ENCODE data around the gene C12orf43. TPM values are rescaled to one million over a fixed set of nuclear protein-coding genes. Genes with fewer than 3 reads are reported as not detected.

Gene C12orf43
- total and polyA plus RNA-seq, 5 donors: 7.5 to 13.0 (median 9.6) TPM

GRCh38 chr12:120983759-120984158 lies 32.5 kb downstream of the C12orf43 start:
- Histone ChIP-seq H3K27ac (ENCODE audit: low read length) (no peak overlapping the region), H3K9me3 (ENCODE audit: control insufficient read depth, low read length) (no peaks in the 10 kb centered on the region), H3K4me3 (ENCODE audit: low read length) (no peak overlapping the region), H3K4me1 (ENCODE audit: control insufficient read depth, insufficient read depth, low read length) (no peaks in the 10 kb centered on the region), H3K27me3 (ENCODE audit: control insufficient read depth, insufficient read depth) (no peaks in the 10 kb centered on the region)
- 79% methylated on average over 4 of the region's 4 CpGs for WGBS
- intact Hi-C loops (cut with DNase I): no loop called here
- ATAC-seq (no peak), DNase-seq (no peak)

DNA sequence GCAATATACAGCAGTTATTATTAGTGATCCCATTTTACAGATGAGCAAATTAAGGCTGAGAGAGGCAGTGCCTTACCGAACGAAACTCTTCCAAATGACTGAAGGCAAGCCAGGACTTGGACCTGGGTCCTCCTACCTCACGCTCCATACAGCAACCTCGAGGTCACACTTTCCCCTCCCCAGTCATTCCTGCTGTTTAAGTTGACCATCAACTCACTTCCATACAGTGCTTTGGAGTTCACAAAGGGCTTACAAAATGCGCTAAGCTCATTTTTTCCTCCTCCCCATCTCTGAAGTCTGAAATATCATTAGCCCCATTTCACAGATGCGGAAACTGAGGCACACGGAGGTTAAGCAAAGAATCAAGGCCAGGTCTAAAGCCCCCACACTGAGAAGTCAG lies 33.6 kb downstream of the C12orf43 start:
- WGBS: 80% methylated on average over 7 of the region's 7 CpGs
- intact Hi-C loops (cut with DNase I): no loop called here
- Histone ChIP-seq H3K9me3 (ENCODE audit: control insufficient read depth, low read length) (no peaks in the 10 kb centered on the region), H3K27ac (ENCODE audit: low read length) (no peak overlapping the region), H3K4me1 (ENCODE audit: control insufficient read depth, insufficient read depth, low read length) (no peaks in the 10 kb centered on the region), H3K4me3 (ENCODE audit: low read length) (no peak overlapping the region), H3K27me3 (ENCODE audit: control insufficient read depth, insufficient read depth) (no peaks in the 10 kb centered on the region)
- DNase-seq (no peak), ATAC-seq (no peak)

- intact Hi-C loops (cut with DNase I): no loop called here
- no peak overlapping the region for H3K27ac ChIP-seq (ENCODE audit: low read length)
- H3K27me3 ChIP-seq (ENCODE audit: control insufficient read depth, insufficient read depth): no peaks in the 10 kb centered on the region
- DNase-seq (no peak), ATAC-seq (no peak)
- H3K4me1 ChIP-seq (ENCODE audit: control insufficient read depth, insufficient read depth, low read length): no peaks in the 10 kb centered on the region
- WGBS: 73% methylated on average over 6 of the region's 6 CpGs
- H3K4me3 ChIP-seq (ENCODE audit: low read length): no peak overlapping the region
- no peaks in the 10 kb centered on the region for H3K9me3 ChIP-seq (ENCODE audit: control insufficient read depth, low read length)
Observed at GRCh38 chr12:120981407-120981941, 34.8 kb downstream of the C12orf43 start.

GRCh38 chr12:120980800-120981368 lies 35.4 kb downstream of the C12orf43 start:
- ATAC-seq (no peak), DNase-seq (no peak)
- H3K4me3 ChIP-seq (ENCODE audit: low read length): no peak overlapping the region
- H3K27me3 ChIP-seq (ENCODE audit: control insufficient read depth, insufficient read depth): no peaks in the 10 kb centered on the region
- no peaks in the 10 kb centered on the region for H3K9me3 ChIP-seq (ENCODE audit: control insufficient read depth, low read length)
- intact Hi-C loops (cut with DNase I): no loop called here
- no peaks in the 10 kb centered on the region for H3K4me1 ChIP-seq (ENCODE audit: control insufficient read depth, insufficient read depth, low read length)
- 75% methylated on average over 13 of the region's 13 CpGs for WGBS
- H3K27ac ChIP-seq (ENCODE audit: low read length): no peak overlapping the region

GRCh38 chr12:120979862-120980696 lies 36.2 kb downstream of the C12orf43 start:
- H3K9me3 ChIP-seq (ENCODE audit: control insufficient read depth, low read length): no peaks in the 10 kb centered on the region
- 57% methylated on average over 11 of the region's 11 CpGs for WGBS
- ATAC-seq (peak in 1 of 2 donors; percentile 18), DNase-seq (no peak)
- no peak overlapping the region for H3K4me3 ChIP-seq (ENCODE audit: low read length)
- no peaks in the 10 kb centered on the region for H3K27me3 ChIP-seq (ENCODE audit: control insufficient read depth, insufficient read depth)
- intact Hi-C loops (cut with DNase I): loop anchor here in 2 of 4 donors (10.0 kb wide), 3 partner anchors 245 to 395 kb away; partner anchors contain the start of genes CABP1 (in 1 of the 2) and POP5 (in 1 of the 2)
- H3K27ac ChIP-seq (ENCODE audit: low read length): no peak overlapping the region
- no peaks in the 10 kb centered on the region for H3K4me1 ChIP-seq (ENCODE audit: control insufficient read depth, insufficient read depth, low read length)

- WGBS: 87% methylated on average over 10 of the region's 10 CpGs
Observed at GRCh38 chr12:120979220-120979861, 36.9 kb downstream of the C12orf43 start.

GRCh38 chr12:120978296-120979219 lies 37.7 kb downstream of the C12orf43 start, which contains the start of gene HNF1A:
Gene HNF1A, plus strand, starts transcription at chr12:120978543. Its CDS starts 226 bp downstream, at chr12:120978769.
- no peaks in the 10 kb centered on the region for H3K27me3 ChIP-seq (ENCODE audit: control insufficient read depth, insufficient read depth)
- 83% methylated on average over 40 of the region's 40 CpGs for WGBS
- H3K27ac ChIP-seq (ENCODE audit: low read length): no peak within 1 kb of the TSS
- intact Hi-C loops (cut with DNase I): loop anchor here in 2 of 4 donors (10.0 kb wide), 3 partner anchors 244 to 394 kb away; partner anchors contain the start of genes CABP1 (in 1 of the 2) and POP5 (in 1 of the 2)
- DNase-seq: peak in 1 of 3 donors; percentile 46
- H3K9me3 ChIP-seq (ENCODE audit: control insufficient read depth, low read length): no peaks in the 10 kb centered on the region
- peak; percentile 18 to 44 for ATAC-seq
- no peaks in the 10 kb centered on the region for H3K4me1 ChIP-seq (ENCODE audit: control insufficient read depth, insufficient read depth, low read length)
- H3K4me3 ChIP-seq (ENCODE audit: low read length): no peak within 1 kb of the TSS

More at GRCh38 chr12:120979220-120979861, 36.9 kb downstream of the C12orf43 start:
- no peak overlapping the region for H3K4me3 ChIP-seq (ENCODE audit: low read length)
- no peaks in the 10 kb centered on the region for H3K9me3 ChIP-seq (ENCODE audit: control insufficient read depth, low read length)
- H3K27ac ChIP-seq (ENCODE audit: low read length): no peak overlapping the region
- no peaks in the 10 kb centered on the region for H3K27me3 ChIP-seq (ENCODE audit: control insufficient read depth, insufficient read depth)
- DNase-seq: no peak
- H3K4me1 ChIP-seq (ENCODE audit: control insufficient read depth, insufficient read depth, low read length): no peaks in the 10 kb centered on the region
- no peak for ATAC-seq
- intact Hi-C loops (cut with DNase I): loop anchor here in 2 of 4 donors (10.0 kb wide), 3 partner anchors 245 to 395 kb away; partner anchors contain the start of genes CABP1 (in 1 of the 2) and POP5 (in 1 of the 2)

GRCh38 chr12:120977531-120978295 lies 38.6 kb downstream of the C12orf43 start:
- no peak for DNase-seq
- Histone ChIP-seq H3K27ac (ENCODE audit: low read length) (no peak overlapping the region), H3K4me3 (ENCODE audit: low read length) (no peak overlapping the region), H3K4me1 (ENCODE audit: control insufficient read depth, insufficient read depth, low read length) (no peaks in the 10 kb centered on the region), H3K9me3 (ENCODE audit: control insufficient read depth, low read length) (no peaks in the 10 kb centered on the region), H3K27me3 (ENCODE audit: control insufficient read depth, insufficient read depth) (no peaks in the 10 kb centered on the region)
- ATAC-seq: no peak
- 89% methylated on average over 14 of the region's 14 CpGs for WGBS
- intact Hi-C loops (cut with DNase I): loop anchor here in 2 of 4 donors (10.0 kb wide), 3 partner anchors 243 to 393 kb away; partner anchors contain the start of genes CABP1 (in 1 of the 2) and POP5 (in 1 of the 2)

DNA sequence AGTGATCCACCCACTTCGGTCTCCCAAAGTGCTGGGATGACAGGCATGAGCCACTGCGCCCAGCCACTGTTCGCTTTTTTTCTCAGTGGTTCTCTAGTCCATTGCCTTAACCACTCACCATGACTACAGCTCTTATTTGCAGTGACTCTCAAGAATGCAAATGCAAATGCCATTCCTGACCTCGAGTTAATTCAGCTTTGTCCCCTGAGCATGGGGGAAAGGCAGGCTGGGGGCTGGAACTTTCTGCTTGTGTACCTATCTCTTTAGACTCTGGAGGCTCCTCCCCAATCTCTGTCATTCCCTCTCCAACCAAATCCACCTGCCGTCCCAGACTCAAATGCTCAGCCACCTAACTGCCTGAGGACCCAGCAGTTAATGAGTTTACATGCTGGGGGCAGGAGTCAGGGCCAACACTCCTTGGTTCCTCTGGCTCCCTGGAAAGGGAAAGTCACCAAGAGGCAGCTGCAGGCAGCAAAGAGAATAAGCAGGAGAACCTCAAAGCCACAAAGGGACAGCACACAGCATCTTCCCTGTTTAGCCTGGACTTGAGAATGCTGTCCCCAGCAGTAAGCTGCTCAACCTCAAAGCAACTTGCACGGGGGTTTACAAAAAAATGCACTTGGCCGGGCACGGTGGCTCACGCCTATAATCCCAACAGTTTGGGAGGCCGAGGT lies 43.3 kb downstream of the C12orf43 start:
- DNase-seq (no peak), ATAC-seq (no peak)
- H3K4me1 ChIP-seq (ENCODE audit: control insufficient read depth, insufficient read depth, low read length): no peaks in the 10 kb centered on the region
- 50% methylated on average over 10 of the region's 10 CpGs for WGBS
- H3K9me3 ChIP-seq (ENCODE audit: control insufficient read depth, low read length): no peaks in the 10 kb centered on the region
- no peak overlapping the region for H3K27ac ChIP-seq (ENCODE audit: low read length)
- no peak overlapping the region for H3K4me3 ChIP-seq (ENCODE audit: low read length)
- no peaks in the 10 kb centered on the region for H3K27me3 ChIP-seq (ENCODE audit: control insufficient read depth, insufficient read depth)
- intact Hi-C loops (cut with DNase I): loop anchor here in 3 of 4 donors (5.0 to 10.0 kb wide), 5 partner anchors 238 to 391 kb away; partner anchors contain the start of genes POP5 (in 3 of the 3) and CABP1 (in 1 of the 3)

All from right cardiac atrium (tissue), 5 donors.